ENCODE measurements around the gene ATP11A. TPM values are rescaled to one million over a fixed set of nuclear protein-coding genes. Genes with fewer than 3 reads are reported as not detected.

ATP11A gene
- total and polyA plus RNA-seq, 9 donors, result 6.6 to 72.7 (median 34.9) TPM

DNA sequence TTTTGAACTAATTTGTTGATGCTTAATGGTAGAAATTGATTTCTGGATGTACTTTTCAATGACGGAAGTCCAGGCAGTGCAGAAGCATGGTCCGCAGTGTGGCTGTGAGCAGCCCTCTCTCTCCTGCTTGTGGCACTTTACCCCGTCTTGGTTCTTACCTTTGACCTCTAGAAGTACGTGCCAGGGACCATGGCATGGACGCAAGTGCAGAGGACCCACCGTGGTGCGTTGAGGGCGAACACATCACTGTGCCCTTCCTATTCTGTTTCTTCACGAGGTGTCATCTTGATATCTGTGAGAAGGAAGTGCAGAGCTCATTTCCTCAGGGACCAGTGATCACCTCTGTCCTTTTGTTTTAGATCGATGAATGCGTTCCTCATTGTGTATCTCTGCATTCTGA is 135.2 kb downstream of the ATP11A start:
- intact Hi-C loops (cut with DNase I), result no loop called here
- Histone ChIP-seq H3K36me3 (no peaks in the 10 kb centered on the region), H3K4me3 (no peak overlapping the region), H3K27ac (no peak overlapping the region), H3K9me3 (no peaks in the 10 kb centered on the region), H3K4me1 (ENCODE audit: insufficient read depth) (no peaks in the 10 kb centered on the region), H3K27me3 (no peaks in the 10 kb centered on the region)
- no peak for TF ChIP-seq POLR2A (IDR thresholded peaks at IDR 0.05)
- TF ChIP-seq, protein P1, sequence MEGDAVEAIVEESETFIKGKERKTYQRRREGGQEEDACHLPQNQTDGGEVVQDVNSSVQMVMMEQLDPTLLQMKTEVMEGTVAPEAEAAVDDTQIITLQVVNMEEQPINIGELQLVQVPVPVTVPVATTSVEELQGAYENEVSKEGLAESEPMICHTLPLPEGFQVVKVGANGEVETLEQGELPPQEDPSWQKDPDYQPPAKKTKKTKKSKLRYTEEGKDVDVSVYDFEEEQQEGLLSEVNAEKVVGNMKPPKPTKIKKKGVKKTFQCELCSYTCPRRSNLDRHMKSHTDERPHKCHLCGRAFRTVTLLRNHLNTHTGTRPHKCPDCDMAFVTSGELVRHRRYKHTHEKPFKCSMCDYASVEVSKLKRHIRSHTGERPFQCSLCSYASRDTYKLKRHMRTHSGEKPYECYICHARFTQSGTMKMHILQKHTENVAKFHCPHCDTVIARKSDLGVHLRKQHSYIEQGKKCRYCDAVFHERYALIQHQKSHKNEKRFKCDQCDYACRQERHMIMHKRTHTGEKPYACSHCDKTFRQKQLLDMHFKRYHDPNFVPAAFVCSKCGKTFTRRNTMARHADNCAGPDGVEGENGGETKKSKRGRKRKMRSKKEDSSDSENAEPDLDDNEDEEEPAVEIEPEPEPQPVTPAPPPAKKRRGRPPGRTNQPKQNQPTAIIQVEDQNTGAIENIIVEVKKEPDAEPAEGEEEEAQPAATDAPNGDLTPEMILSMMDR (IDR thresholded peaks at IDR 0.05), result no peak
- TF ChIP-seq EP300 (IDR thresholded peaks at IDR 0.05), result no peak
- 94 to 95% (median 94%) methylated on average over 11 of the region's 11 CpGs for WGBS, 3 donors
- DNase-seq, result no peak

DNA sequence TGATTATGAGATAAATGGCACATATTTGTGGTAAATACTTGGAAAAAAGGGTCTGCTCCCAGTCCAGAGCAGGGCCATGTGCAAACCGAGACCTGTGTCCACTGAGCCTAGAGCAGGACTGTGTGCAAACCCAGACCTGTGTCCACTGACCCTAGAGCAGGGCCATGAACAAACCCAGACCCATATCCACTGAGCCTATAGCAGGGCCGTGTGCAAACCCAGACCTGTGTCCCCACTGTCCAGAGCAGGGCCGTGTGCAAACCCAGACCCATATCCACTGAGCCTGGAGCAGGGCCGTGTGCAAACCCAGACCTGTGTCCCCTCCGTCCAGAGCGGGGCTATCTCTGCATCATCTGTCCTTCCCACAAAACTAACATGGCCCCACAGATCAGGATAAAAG is 136.0 kb downstream of the ATP11A start:
- intact Hi-C loops (cut with DNase I), result no loop called here
- H3K27ac ChIP-seq, result no peak overlapping the region
- no peaks in the 10 kb centered on the region for H3K36me3 ChIP-seq
- H3K9me3 ChIP-seq, result no peaks in the 10 kb centered on the region
- 94 to 96% (median 94%) methylated on average over 6 of the region's 6 CpGs for WGBS, 3 donors
- no peak for DNase-seq
- H3K4me3 ChIP-seq, result no peak overlapping the region
- H3K27me3 ChIP-seq, result no peaks in the 10 kb centered on the region
- no peaks in the 10 kb centered on the region for H3K4me1 ChIP-seq (ENCODE audit: insufficient read depth)
- no peak for TF ChIP-seq EP300 (IDR thresholded peaks at IDR 0.05)
- TF ChIP-seq POLR2A (IDR thresholded peaks at IDR 0.05), result no peak
- TF ChIP-seq, protein P1 (IDR thresholded peaks at IDR 0.05), result no peak

DNA sequence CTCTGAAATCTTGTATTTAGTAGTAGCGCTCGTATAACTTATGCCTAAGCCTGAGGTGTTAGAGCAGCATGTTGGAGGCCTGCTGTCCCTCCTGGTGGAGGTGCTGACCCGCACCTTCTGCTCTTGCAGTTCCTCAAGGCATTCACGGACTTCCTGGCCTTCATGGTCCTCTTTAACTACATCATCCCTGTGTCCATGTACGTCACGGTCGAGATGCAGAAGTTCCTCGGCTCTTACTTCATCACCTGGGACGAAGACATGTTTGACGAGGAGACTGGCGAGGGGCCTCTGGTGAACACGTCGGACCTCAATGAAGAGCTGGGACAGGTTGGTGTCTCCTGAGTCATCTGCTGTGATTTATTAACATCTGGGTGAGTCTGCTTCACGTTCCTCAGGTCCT is 136.7 kb downstream of the ATP11A start:
- 92 to 93% (median 92%) methylated on average over 14 of the region's 14 CpGs for WGBS, 3 donors
- H3K36me3 ChIP-seq, result no peaks in the 10 kb centered on the region
- no peaks in the 10 kb centered on the region for H3K4me1 ChIP-seq (ENCODE audit: insufficient read depth)
- no peak overlapping the region for H3K27ac ChIP-seq
- DNase-seq, result no peak
- no peaks in the 10 kb centered on the region for H3K27me3 ChIP-seq
- TF ChIP-seq POLR2A (IDR thresholded peaks at IDR 0.05) (no peak), EP300 (IDR thresholded peaks at IDR 0.05) (no peak)
- TF ChIP-seq, protein P1 (IDR thresholded peaks at IDR 0.05), result no peak
- no peak overlapping the region for H3K4me3 ChIP-seq
- intact Hi-C loops (cut with DNase I), result no loop called here
- H3K9me3 ChIP-seq, result no peaks in the 10 kb centered on the region

DNA sequence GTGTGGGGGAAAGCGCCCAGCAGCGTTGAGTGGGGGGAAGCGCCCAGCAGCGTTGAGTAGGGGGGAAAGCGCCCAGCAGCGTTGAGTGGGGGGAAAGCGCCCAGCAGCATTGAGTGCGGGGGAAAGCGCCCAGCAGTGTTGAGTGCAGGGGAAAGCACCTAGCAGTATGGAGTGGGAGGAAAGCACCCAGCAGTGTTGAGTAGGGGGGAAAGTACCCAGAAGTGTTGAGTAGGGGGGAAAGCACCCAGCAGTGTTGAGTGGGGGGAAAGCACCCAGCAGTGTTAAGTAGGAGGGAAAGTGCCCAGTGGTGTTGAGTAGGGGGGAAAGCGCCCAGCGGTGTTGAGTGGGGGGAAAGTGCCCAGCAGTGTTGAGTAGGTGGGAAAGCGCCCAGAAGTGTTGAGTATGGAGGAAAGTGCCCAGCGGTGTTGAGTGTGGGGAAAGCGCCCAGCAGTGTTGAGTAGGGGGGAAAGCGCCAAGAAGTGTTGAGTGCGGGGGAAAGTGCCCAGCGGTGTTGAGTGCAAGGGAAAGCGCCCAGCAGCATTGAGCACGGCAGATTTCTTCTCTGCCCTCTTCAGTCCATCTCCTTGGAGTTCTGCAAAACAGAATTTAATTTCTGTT is 138.4 kb downstream of the ATP11A start:
- intact Hi-C loops (cut with DNase I), result no loop called here
- Histone ChIP-seq H3K27ac (no peak overlapping the region), H3K4me3 (no peak overlapping the region), H3K4me1 (ENCODE audit: insufficient read depth) (no peaks in the 10 kb centered on the region), H3K36me3 (no peaks in the 10 kb centered on the region), H3K27me3 (no peaks in the 10 kb centered on the region), H3K9me3 (no peaks in the 10 kb centered on the region)
- DNase-seq, result no peak
- TF ChIP-seq POLR2A (IDR thresholded peaks at IDR 0.05) (no peak), EP300 (IDR thresholded peaks at IDR 0.05) (no peak)
- TF ChIP-seq, protein P1 (IDR thresholded peaks at IDR 0.05), result no peak
- WGBS, 3 donors, result 90 to 93% (median 93%) methylated on average over 19 of the region's 19 CpGs
